HCT116 (cell line): ENCODE data around the gene MAP2K3.

ENCODE experiments used
- CTCF ChIP-seq, 3 experiments: fragments of 200-600 bp in 1 of 3; sonication (generic) in 1 of 3; IDR thresholded peaks in 2 of 3; conservative IDR thresholded peaks in 1 of 3; 2 replicates each; pipeline ENCODE4 v1.5.1; 2012 to 2017; ENCODE audit warnings: low read depth in 2 of 3, low read length in 2 of 3, antibody characterized with exemption in 1 of 3, borderline replicate concordance in 1 of 3, control low read depth in 1 of 3, mild to moderate bottlenecking in 1 of 3, mixed read lengths in 1 of 3, mixed run types in 1 of 3, moderate library complexity in 1 of 3; ENCODE audit not compliant: insufficient read depth in 1 of 3
- TCF7L2 ChIP-seq: IDR thresholded peaks from 2 replicates; pipeline ENCODE4 v1.7.0; 2011; ENCODE audit warnings: borderline replicate concordance, inconsistent platforms; ENCODE audit not compliant: insufficient read depth, insufficient read length; ENCODE audit errors: extremely low read depth
- TF ChIP-seq, protein P1 (sequence below): IDR thresholded peaks from 2 replicates; pipeline ENCODE4 v1.6.1; 2012; ENCODE audit warnings: low read depth

- TF ChIP-seq CTCF (IDR thresholded peaks at IDR 0.05 in 2 of 3, conservative IDR thresholded peaks at IDR 0.05 in 1 of 3; ENCODE audit: borderline replicate concordance in 1 of 3, insufficient read depth in 1 of 3, low read depth in 2 of 3, low read length in 2 of 3) (no peak), TCF7L2 (no peak)
- TF ChIP-seq, protein P1, sequence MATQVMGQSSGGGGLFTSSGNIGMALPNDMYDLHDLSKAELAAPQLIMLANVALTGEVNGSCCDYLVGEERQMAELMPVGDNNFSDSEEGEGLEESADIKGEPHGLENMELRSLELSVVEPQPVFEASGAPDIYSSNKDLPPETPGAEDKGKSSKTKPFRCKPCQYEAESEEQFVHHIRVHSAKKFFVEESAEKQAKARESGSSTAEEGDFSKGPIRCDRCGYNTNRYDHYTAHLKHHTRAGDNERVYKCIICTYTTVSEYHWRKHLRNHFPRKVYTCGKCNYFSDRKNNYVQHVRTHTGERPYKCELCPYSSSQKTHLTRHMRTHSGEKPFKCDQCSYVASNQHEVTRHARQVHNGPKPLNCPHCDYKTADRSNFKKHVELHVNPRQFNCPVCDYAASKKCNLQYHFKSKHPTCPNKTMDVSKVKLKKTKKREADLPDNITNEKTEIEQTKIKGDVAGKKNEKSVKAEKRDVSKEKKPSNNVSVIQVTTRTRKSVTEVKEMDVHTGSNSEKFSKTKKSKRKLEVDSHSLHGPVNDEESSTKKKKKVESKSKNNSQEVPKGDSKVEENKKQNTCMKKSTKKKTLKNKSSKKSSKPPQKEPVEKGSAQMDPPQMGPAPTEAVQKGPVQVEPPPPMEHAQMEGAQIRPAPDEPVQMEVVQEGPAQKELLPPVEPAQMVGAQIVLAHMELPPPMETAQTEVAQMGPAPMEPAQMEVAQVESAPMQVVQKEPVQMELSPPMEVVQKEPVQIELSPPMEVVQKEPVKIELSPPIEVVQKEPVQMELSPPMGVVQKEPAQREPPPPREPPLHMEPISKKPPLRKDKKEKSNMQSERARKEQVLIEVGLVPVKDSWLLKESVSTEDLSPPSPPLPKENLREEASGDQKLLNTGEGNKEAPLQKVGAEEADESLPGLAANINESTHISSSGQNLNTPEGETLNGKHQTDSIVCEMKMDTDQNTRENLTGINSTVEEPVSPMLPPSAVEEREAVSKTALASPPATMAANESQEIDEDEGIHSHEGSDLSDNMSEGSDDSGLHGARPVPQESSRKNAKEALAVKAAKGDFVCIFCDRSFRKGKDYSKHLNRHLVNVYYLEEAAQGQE = no peak
Measured at GRCh38 chr17:21298983-21299519, 14.5 kb downstream of the MAP2K3 start.
